ENCODE data around the gene CLDN1. TPM values are rescaled to one million over a fixed set of nuclear protein-coding genes. Genes with fewer than 3 reads are reported as not detected.

Gene CLDN1, protein sequence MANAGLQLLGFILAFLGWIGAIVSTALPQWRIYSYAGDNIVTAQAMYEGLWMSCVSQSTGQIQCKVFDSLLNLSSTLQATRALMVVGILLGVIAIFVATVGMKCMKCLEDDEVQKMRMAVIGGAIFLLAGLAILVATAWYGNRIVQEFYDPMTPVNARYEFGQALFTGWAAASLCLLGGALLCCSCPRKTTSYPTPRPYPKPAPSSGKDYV
- total RNA-seq: 100 to 1,000 TPM in 1 of 7 donors, 10 to 100 TPM in 4, 1 to 10 TPM in 2; 1.8 to 258 (median 13.2) TPM
- 10 to 100 TPM in 1 of 2 donors, 1 to 10 TPM in 1; 9.9 to 21.5 TPM for polyA plus RNA-seq
- long read RNA-seq, donor 1, partial matches to known transcripts: 0 of 2 reads
- long read RNA-seq, donor 1, other reads (novel, unspliced or antisense): 1 of 2 reads
- long read RNA-seq, donor 2, transcript CLDN1-201 (4 exons, 3,481 nt): major isoform, 7 of 7 reads
- long read RNA-seq, donor 2, partial matches to known transcripts: 0 of 7 reads
- long read RNA-seq, donor 2, other reads (novel, unspliced or antisense): 0 of 7 reads
- long read RNA-seq, donor 3, transcript CLDN1-201 (4 exons, 3,481 nt): major isoform, 5 of 12 reads
- long read RNA-seq, donor 3, partial matches to known transcripts: 1 of 12 reads
- long read RNA-seq, donor 3, other reads (novel, unspliced or antisense): 6 of 12 reads

DNA sequence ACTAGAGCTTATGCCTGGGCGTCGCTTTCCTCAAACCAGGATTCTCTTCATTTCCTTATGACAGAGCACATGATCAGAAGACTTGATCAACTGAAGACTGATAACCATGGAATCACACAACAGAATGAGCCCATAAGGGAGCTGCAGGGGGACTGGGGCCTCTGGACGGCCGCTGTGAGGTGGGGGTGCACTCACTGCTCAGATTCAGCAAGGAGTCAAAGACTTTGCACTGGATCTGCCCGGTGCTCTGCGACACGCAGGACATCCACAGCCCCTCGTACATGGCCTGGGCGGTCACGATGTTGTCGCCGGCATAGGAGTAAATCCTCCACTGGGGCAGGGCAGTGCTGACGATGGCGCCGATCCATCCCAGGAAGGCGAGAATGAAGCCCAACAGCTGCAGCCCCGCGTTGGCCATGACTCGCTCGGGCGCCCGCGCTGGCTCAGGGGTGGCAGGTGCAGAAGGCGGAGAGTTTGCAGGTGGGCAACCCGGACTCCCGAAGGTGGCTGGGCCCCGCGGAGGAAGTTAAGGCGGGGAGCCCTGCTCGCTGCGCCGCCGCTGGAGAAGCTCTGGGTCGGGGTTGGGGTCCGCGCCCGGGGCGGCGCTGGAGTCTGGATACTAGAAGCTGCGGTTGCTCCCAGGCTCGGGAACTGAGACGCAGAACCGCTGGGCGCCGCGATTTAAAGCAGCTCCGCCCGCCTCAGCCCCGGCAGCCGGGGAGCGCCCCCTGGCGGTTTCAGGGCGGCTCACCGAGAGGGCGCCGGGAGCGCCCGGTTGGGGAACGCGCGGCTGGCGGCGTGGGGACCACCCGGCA, at the start of gene CLDN1:
CLDN1 (minus strand) TSS at position 658 of the 815 bp plus-strand sequence; CDS start at position 418, 240 bp downstream.
- TF ChIP-seq EP300 (IDR thresholded peaks at IDR 0.05): no peak
- TF ChIP-seq, protein P1, sequence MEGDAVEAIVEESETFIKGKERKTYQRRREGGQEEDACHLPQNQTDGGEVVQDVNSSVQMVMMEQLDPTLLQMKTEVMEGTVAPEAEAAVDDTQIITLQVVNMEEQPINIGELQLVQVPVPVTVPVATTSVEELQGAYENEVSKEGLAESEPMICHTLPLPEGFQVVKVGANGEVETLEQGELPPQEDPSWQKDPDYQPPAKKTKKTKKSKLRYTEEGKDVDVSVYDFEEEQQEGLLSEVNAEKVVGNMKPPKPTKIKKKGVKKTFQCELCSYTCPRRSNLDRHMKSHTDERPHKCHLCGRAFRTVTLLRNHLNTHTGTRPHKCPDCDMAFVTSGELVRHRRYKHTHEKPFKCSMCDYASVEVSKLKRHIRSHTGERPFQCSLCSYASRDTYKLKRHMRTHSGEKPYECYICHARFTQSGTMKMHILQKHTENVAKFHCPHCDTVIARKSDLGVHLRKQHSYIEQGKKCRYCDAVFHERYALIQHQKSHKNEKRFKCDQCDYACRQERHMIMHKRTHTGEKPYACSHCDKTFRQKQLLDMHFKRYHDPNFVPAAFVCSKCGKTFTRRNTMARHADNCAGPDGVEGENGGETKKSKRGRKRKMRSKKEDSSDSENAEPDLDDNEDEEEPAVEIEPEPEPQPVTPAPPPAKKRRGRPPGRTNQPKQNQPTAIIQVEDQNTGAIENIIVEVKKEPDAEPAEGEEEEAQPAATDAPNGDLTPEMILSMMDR (IDR thresholded peaks at IDR 0.05): peak; percentile 87 to 99 (median 91)
- TF ChIP-seq POLR2A (IDR thresholded peaks at IDR 0.05): peak; percentile 43
- Histone ChIP-seq H3K4me3 (peak within 1 kb of the TSS; percentile 52), H3K36me3 (no peaks in the 10 kb centered on the region), H3K27ac (peak within 1 kb of the TSS in 1 of 2 donors; percentile 49), H3K27me3 (no peaks in the 10 kb centered on the region), H3K9me3 (no peaks in the 10 kb centered on the region), H3K4me1 (ENCODE audit: insufficient read depth) (peaks cover 5% of the 10 kb centered on the region)
- WGBS, 3 donors: 3 to 6% (median 4%) methylated on average over 53 to 64 of the region's 64 CpGs
- intact Hi-C loops (cut with DNase I): loop anchor here in 1 of 4 donors (5.0 kb wide), 2 partner anchors 100 to 360 kb away; no protein-coding TSS in a partner anchor
- DNase-seq: peak; percentile 78 to 90 (median 86)

DNA sequence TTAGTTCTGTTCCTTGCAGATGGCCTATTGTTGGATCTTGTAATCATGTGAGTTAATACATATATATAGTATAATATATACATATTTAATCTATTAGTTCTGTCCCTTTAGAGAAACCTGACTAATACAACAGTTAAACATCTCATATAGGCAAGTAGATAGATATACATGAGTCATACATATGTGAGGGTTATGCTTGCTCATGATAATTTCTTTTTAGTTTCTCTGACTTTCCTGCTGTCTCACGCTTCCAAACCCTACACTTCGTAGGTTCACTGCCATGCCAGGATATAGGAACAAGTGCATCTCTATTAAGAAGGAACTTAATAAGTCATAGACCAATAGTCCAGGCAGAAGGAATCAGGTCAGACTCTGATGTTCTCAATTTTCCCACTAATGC, 48.9 kb upstream of the CLDN1 start:
- no peak overlapping the region for H3K27ac ChIP-seq
- H3K36me3 ChIP-seq: no peaks in the 10 kb centered on the region
- 48 to 72% (median 49%) methylated on average over 2 of the region's 2 CpGs for WGBS, 3 donors
- no peaks in the 10 kb centered on the region for H3K27me3 ChIP-seq
- no peak for TF ChIP-seq EP300 (IDR thresholded peaks at IDR 0.05)
- TF ChIP-seq, protein P1 (IDR thresholded peaks at IDR 0.05): no peak
- TF ChIP-seq POLR2A (IDR thresholded peaks at IDR 0.05): no peak
- no peak for DNase-seq
- no peak overlapping the region for H3K4me3 ChIP-seq
- no peaks in the 10 kb centered on the region for H3K4me1 ChIP-seq (ENCODE audit: insufficient read depth)
- no peaks in the 10 kb centered on the region for H3K9me3 ChIP-seq
- intact Hi-C loops (cut with DNase I): no loop called here

DNA sequence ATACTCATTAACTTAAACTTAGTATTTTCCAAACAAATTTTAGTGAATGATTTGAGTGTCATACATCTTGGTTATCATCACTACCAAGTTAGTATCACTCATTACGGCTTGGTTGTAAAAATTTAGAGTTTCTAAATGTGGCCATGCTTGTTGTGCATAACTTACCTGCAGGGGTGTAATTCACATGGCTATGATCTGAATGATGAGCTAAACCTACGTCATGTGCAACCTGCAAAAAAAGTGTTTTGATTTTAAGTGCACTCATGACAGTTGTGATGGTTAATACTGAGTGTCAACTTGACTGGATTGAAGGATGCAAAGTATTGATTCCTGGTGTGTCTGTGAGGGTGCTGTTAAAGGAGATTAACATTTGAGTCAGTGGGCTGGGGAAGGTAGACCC, 48.1 kb upstream of the CLDN1 start:
- WGBS, 3 donors: 92 to 99% (median 95%) methylated on average over 2 of the region's 2 CpGs
- no peak overlapping the region for H3K27ac ChIP-seq
- intact Hi-C loops (cut with DNase I): no loop called here

More for the DNA sequence above, 48.1 kb upstream of the CLDN1 start:
- H3K9me3 ChIP-seq: no peaks in the 10 kb centered on the region
- TF ChIP-seq, protein P1 (IDR thresholded peaks at IDR 0.05): no peak
- TF ChIP-seq EP300 (IDR thresholded peaks at IDR 0.05) (no peak), POLR2A (IDR thresholded peaks at IDR 0.05) (no peak)
- no peak overlapping the region for H3K4me3 ChIP-seq
- H3K36me3 ChIP-seq: no peaks in the 10 kb centered on the region
- H3K27me3 ChIP-seq: no peaks in the 10 kb centered on the region
- no peaks in the 10 kb centered on the region for H3K4me1 ChIP-seq (ENCODE audit: insufficient read depth)
- DNase-seq: no peak
